Cardiac septum (tissue), 1 donor: ENCODE data around the gene HSDL1. TPM values are rescaled to one million over a fixed set of nuclear protein-coding genes. Genes with fewer than 3 reads are reported as not detected.

Experiments used
- DNase-seq: peaks from one replicate; pipeline ENCODE4 v3.0.0-alpha.2; 2020; ENCODE audit warnings: low spot score
- intact Hi-C: fragments of 100-400 bp; cut with DNase I; formaldehyde crosslinking; loops from one replicate; pipeline ENCODE4 v1.14.0; 2022
- total RNA-seq: library from RNA; stranded (reverse); fragmentation: NEBNext Ultra II Directional; extraction: Animal tissue kit (Norgen Biotek cat#: 25700); gene quantifications from one replicate; pipeline ENCODE4 v1.2.1, GENCODE V29; 2021
- donor health status: DM: no; HTN: no; CAD: no.

The HSDL1 gene
- total RNA-seq, 1 donor from 2014 or later, result 17.4 TPM

DNA sequence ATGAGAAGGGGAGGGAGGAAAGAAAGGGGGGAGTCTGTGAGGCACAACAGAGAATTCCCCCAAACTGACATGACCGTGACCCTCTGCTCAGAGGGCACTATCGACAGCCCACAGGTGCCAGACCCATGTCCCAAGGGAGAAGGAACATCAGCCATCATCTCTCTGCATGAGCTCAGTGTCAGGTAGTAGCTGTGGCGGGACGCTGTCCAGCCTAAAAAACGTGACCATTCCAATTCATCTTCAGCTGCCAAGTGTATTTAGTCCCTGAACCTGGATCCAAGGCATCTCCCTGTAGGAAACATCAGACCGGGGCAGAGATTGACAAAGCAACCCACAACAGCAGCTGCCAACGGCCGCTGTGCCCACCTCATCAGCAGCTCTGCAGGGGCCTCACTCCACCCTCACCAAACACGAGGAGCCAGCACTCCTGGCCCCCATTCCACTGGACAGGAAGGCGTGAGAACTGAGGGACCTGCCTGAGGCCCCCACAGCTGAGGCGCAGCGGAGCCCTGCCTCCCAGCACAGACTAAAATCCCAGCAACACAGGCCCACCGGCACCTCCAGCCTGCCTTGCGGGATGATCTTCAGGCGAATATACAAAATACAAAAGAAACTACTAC is 33.3 kb upstream of the HSDL1 start:
- peak; percentile 63 for DNase-seq
- intact Hi-C loops, result loop anchor here (5.0 kb wide), 1 partner anchor 221 kb away; no protein-coding TSS in a partner anchor

DNA sequence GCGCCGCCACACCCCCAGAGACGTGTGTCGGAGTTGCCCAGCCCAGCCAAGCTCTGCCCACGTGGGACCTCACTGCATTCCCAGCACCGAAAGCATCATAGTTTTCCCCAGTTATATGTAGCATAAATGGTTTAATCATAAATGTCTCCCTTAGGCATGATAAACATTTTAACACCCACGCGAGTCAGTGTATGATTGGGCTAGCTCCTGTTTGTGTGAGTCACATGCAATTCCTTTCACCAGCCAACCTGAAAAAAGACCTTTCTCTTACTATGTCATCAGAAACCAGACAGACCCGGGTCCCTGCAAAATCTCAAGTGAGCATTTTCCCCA is 32.7 kb upstream of the HSDL1 start:
- peak; percentile 38 for DNase-seq

DNA sequence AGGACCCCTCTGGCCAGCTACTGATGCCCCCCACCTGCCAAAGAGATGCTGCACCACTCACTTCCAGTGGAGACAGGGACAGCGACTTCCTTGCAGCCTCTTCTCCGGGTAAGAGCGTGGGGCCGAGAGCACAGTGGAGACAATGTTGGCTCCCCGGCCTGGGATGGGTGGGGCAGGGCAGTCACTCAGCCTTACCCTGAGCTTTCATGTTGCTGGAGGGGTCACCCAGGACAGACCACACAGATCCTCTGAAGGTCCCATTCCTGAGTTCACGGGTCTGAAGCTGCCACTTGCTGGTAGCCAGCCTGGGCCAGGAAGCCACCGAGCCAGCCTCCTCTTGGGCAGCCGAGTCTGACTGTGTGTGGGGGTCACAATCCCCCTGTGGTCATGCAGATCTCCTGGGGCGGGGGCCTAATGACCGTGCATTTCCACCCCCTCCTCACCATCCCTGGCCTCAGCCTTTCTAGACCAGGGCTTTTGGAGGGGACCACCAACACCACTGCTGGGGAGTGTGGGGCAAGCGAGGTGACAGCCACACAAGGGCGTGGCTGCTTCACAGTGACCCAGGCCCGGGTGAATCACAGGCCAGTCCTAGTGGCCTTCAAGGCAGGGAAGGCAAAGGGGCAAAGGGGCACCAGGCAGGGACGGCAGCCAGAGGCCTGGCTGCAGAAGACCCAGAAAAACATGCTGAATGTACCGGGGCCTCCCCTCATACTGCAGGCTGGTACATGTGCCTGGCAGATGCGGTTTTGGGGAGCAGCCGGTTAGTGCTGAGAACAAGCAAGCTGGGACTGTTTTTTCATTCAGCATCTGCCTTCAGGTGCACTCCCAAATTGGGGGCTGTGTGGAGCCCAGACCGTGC is 31.4 kb upstream of the HSDL1 start:
- peak; percentile 63 for DNase-seq
- intact Hi-C loops, result loop anchor here (5.0 kb wide), 1 partner anchor 219 kb away; no protein-coding TSS in a partner anchor

More for the DNA sequence above, 32.7 kb upstream of the HSDL1 start:
- intact Hi-C loops, result loop anchor here (5.0 kb wide), 1 partner anchor 220 kb away; no protein-coding TSS in a partner anchor

DNA sequence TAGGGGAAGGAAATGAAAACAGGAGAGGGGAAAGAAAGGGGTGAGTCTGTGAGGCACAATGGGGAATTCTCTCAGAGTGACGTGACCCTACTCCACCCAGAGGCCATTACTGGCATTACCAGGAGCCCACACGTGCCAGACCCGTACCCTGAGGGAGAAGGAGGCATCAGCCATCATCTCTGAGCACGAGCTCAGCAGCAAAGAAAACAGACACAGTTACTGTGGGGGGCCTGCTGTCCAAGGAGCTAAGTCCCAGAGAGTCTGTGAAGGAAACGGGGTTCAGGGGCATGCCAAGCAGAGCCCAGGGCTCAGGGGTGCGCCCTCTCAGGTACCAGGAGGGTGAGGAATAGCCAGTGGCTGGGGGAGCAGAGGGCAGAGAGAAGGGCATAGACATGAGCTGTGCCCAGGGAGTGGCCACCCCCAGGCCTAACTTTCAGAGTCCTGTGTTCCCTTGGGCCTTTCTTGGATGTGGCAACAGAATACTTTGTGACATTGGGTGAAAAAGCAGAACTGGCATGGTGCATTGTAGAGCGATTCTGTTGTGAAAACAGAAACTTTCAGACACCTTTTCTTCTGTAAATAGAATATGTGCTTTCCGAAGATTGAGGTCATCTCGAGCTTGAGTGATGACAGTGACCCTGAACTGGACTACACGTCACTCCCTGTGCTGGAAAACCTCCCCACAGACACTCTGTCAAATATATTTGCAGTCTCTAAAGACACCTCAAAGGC is 30.5 kb upstream of the HSDL1 start:
- no peak for DNase-seq

DNA sequence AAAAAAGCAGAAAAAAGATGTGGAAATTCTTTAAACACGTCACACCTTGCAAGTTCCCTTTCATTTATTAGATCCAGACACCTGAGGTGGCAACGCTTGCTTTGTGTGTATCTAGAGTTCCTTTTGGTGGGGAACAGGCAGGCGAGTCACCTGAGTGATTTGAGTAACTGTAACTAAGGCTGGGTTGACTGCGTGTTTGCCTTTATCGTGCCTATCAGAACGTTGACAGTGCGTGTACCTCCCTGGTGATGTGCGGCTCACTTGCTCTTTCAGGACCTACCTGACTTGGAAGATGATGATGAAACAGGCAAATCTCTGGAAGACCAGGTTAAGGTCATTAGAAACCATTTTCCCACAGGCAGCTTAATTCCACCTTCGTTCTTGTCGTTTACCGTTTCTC is 29.4 kb upstream of the HSDL1 start:
- DNase-seq, result no peak
- intact Hi-C loops, result no loop called here

More for the DNA sequence above, 30.5 kb upstream of the HSDL1 start:
- intact Hi-C loops, result loop anchor here (5.0 kb wide), 1 partner anchor 218 kb away; no protein-coding TSS in a partner anchor

DNA sequence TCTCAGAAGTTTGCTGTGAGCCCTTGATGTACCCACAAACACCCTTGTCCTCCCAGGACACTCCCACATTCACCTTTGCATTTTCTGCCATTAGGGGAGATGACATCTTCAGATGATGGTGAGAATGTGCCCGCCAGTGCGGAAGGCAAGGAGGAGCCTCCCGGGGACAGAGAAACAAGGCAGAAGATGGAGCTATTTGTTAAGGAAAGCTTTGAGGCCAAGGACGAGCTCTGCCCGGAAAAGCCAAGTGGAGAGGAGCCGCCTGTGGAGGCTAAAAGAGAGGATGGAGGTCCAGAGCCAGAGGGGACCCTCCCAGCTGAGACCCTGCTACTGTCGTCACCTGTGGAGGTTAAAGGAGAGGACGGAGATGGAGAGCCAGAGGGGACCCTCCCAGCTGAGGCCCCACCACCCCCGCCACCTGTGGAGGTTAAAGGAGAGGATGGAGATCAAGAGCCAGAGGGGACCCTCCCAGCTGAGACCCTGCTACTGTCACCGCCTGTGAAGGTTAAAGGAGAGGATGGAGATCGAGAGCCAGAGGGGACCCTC is 24.9 kb upstream of the HSDL1 start:
- intact Hi-C loops, result no loop called here
- DNase-seq, result no peak

DNA sequence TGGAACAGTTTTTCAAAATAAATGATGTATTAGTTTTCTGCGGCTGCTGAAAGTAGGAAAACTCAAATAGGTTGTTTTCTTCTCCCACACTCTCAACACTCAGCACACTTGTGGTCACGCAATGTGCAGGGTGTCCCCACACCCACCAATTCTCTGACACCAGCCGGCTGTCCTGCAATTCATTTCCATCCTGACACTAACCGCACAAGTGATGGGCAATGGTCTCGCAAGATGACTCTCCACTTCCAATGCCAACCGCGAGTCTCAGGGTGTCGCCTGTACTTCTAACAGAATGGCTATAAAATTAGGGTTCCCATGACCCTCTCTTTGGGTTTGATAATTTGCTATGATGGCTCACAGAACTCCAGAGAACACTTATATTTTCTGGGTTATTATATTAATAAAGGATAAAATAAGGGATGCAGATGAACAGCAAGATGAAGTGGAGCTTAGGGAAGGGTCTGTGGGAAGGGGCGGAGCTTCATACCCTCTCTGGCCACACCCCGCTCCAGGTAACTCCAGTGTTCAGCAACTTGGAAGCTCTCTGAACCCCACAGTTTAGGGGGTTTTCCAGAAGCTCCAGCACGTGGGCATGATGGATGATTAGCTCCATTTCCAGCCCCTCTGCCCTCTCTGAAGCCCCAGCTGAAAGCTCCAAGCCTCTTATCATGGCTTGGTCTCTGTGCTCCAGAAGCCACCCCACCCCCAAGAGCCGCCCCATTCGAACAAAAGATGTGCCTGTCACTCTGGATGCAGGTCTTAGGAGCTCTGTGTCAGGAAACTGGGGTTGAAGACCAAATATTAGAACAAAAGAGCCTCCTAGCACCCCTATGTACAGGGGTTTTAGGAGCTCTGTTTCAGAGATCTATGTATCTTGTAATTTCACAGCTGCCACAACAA is 22.1 kb upstream of the HSDL1 start:
- intact Hi-C loops, result no loop called here
- DNase-seq, result peak; percentile 43

DNA sequence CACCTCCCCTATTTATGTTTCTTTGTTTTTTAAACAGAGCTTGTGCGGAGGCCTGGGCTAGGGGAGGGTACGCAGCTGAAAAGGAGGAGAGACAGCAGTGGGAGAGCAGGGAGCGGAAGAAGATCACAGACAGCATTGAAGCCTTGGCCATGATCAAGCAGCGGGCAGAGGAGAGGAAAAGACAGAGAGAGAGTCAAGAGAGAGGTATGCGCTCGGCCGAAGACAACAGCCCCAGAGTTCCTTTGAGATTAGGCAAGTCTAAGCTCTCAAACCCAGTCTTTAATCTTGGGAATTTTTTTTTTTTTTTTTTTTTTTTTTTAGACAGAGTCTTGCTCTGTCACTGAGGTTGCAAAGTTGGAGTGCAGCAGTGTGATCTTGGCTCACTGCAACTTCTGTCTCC is 20.8 kb upstream of the HSDL1 start:
- peak; percentile 7 for DNase-seq
- intact Hi-C loops, result no loop called here

DNA sequence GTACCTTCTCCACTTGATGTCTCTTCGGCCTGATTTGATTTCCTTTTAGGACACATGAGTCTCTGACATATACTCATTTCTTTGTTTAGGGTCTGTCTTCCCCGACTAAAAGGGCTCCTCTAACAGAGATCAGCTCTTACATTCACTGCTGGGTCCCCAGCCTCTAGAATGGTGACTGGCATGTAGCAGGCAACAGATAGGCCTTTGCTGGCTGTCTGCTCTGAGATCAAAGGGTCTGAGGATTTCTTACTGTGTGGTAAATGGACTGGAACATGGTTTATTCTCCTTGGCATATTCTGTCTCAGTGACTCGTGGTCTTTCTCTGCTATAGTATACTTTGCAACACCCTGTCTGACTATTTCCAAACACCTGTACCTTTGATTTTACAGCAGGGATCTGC is 16.8 kb upstream of the HSDL1 start:
- intact Hi-C loops, result no loop called here
- no peak for DNase-seq

DNA sequence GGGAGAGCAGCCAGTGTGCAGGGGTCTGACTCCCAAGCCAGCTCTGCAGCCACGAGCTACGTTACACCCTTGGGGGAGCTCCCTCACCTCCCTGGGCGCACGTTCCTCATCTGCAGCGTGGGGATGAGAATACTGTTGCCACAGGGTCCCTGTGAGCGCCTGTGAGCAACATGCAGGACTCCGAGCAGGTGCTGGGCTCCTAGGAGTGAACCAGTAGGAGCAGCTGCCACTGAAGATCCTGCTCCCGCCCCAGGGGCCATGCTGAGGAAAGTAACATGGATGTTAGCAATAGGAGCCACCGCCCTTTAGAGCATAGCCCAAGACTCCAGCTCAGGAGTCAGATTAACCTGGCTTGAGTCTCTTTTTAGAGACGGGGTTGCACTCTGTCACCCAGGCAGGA is 16.1 kb upstream of the HSDL1 start:
- intact Hi-C loops, result no loop called here
- no peak for DNase-seq

DNA sequence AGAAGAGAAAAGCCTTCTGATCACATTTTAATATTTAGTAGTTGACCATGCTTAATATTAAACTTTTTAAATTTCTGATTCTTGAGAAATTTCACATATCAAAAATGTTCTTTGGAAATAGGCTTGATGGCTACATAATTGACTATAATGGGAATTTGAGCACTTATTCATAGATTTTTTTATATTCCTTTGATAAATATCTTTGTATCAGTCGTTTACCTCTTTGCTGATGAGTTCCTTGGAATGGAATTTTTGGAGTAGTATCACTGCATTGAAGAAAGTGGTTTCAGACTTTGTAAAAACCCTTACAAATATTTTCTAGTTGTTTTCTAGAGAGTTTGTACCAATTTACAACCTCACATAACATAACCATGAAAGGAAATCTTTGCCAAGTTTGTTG is 14.8 kb upstream of the HSDL1 start:
- DNase-seq, result no peak
- intact Hi-C loops, result no loop called here

DNA sequence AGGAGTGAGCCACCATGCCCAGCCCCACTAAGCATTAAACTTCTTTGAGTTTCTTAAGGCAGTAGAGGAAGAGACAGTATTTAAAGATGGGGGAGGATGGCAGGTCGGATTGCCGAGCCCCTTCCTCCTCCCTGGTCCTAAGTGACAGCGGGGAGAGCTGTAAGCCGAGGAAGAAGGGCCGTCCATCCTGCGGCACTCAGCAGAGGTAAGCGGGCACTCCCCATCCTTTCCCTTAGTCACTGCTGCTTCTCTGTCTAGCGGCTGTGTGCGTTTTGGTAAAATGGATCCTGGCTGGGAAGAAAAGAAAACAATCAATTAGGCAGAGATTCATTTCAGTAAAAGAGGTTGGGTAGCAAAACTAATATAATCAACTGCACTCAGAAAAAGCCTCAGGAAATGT is 14.0 kb upstream of the HSDL1 start:
- no peak for DNase-seq
- intact Hi-C loops, result no loop called here

DNA sequence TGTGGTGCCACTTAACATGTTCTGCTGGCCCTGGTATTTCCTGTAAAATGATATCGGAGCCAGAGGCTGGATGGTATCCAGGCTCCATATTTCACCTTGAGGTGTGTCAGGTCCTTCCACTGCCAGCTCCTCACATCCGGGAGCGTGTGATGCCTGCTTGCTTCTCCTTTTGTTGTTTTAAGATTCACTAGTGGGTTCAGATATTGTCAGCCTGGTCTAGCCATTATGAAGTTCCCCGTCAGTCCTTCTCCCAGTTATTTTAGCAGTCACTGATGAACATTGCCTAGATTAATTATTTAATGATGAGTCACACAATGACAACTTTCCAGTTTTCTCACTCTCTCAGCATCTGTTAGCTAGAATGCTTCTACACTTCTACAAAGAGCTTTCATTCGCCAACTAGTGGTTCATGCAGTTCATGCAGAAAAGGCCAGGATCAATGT is 11.4 kb upstream of the HSDL1 start:
- DNase-seq, result no peak
- intact Hi-C loops, result no loop called here

DNA sequence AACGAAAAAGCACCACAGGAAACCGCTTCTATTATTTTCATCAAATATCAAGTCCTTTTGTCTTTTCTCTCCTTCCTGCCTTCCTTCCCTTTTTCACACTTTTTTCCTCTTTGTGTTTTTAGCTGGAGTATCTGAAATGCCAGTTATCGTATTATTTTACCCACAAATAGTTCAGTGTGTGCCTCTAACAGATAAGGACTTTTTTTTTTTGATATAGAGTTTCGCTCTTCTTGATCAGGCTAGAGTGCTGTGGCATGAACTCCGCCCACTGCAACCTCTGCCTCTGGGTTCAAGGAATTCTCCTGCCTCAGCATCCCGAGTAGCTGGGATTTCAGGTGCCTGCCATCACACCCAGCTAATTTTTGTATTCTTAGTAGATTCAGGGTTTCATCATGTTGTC is 10.8 kb upstream of the HSDL1 start:
- DNase-seq, result no peak
- intact Hi-C loops, result no loop called here

DNA sequence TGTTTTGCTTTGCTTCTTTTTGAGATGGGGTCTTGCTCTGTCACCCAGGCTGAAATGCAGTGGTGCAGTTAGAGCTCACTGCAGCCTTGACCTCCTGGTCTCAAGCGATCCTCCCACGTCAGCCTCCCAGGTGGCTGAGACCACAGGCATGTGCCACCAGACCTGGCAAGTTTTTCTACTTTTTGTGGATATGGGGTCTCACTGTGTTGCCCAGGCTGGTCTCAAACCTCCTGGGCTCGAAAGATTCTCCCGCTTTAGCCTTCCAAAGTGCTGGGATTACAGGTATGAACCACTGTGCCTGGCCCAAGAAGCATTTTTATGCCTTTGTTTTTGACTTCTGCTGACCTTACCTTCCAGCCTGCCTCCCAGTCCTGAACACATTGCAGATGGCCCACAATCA is 10.2 kb upstream of the HSDL1 start:
- intact Hi-C loops, result no loop called here
- no peak for DNase-seq

DNA sequence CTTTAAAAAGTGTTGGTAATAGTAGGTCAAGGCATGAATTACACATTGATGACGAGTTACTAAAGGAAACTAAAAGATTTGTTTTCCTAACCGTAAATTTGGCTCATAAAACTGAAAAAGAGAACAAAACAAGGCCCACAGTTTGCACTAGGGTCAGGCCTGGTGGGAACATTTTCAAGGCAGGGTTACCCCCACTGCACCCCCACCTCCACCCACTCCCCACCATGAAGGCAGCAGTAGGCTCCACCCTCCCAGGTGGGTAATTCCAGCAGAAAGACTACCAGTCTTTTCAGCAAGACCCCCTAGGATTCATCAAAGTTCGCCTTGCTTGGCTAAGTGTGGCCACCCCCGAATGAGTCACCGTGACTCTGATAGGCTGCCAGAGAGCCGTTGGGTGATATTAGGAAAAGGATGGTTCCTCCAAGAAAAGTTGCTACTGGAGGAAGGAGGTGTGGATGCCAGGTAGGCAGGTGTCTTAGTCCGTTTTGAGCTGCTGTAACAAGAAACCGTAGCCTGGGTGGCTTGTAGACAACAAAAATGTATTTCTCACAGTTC is 8.8 kb upstream of the HSDL1 start:
- DNase-seq, result no peak
- intact Hi-C loops, result no loop called here

DNA sequence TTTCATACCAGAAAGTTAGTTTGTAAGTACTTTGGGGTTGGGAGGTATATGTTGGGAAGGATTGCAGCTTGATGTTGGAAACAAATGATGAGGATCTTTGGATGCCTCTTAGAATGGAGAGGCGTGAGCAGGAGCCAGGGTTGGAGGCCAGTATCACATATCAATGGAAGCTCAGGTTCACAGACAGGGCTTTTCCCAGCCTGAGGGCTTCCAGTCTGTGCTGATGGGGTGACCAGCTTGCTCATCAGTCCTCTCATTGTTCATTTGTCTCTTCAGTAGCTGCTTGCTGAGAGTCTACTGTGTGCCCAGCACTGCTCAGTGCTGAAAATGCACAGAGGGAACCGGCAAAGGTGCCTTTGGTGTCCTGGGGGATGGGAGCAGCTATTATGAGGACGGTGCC is 5.9 kb upstream of the HSDL1 start:
- intact Hi-C loops, result no loop called here
- no peak for DNase-seq

DNA sequence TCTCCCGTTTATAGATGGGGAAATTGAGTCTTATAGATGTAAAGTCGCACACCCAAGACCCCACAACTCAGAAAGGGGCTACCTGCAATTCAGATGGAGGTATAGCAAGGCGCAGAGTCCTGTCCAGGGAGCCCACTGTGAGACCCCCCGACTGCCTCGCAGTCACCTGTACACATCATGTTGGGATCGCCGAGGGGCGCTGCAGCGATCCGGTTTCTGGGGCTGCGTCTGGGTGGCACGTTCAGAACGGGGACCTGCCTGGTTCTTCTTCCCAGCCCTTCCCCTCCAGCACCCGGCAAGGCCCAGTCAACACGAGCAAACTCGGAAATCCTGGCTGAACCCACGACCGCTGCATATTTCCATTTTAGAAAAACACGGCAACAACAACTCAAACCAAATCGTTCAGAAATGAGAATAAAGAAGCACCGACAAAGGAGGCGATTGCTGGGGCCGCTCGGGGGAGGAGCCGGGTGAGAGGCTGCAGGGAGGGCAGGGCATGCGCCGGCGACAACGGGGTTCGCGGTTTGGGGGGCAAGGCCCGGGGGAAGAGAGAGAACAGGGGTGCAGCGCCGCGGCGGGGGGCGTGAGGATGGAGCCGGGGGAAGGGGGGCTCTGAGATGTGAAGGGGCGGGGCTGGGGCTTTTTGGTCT is 643 bp downstream of the HSDL1 start:
- no peak for DNase-seq
- intact Hi-C loops, result loop anchor here (2.0 kb wide), 1 partner anchor 28 kb away; the partner anchor contains the start of gene MBTPS1
